ENCODE results near the gene OR2Z1. TPM values are rescaled to one million over a fixed set of nuclear protein-coding genes. Genes with fewer than 3 reads are reported as not detected.
A peak's percentile ranks its signal among the peaks of the same experiment; 100 is the strongest.

Gene OR2Z1
- total RNA-seq (2016; rRNA removed; fragmentation: Illumina TruSeq; extraction: Trizol) (not detected in 2 replicates), polyA plus RNA-seq (2011; rRNA removed) (not detected in 2 replicates), polyA minus RNA-seq (2011; rRNA and poly(A)+ RNA removed; ENCODE audit: low replicate concordance) (not detected in 2 replicates), Bru-seq, nascent RNA (not detected), BruChase-seq, experiment 1, labeled RNA remaining after a 6-hour chase (not detected), BruChase-seq, experiment 2, labeled RNA remaining after a 2-hour chase (percentile 8 among the genes with signal in this experiment)
- not detected in 2 replicates for total RNA-seq (2016; cell fraction: cytosol; rRNA removed; fragmentation: Illumina TruSeq; extraction: Trizol; ENCODE audit: low read depth)
- not detected in 2 replicates for total RNA-seq (2016; cell fraction: insoluble cytoplasmic fraction; rRNA removed; fragmentation: Illumina TruSeq; extraction: Trizol)
- total RNA-seq (2016; cell fraction: membrane; rRNA removed; fragmentation: Illumina TruSeq; extraction: Trizol): not detected in 2 replicates
- not detected in 2 replicates for total RNA-seq (2016; cell fraction: nucleus; rRNA removed; fragmentation: Illumina TruSeq; extraction: Trizol)
- not detected in 2 replicates for polyA plus RNA-seq (2011; cell fraction: cytosol; rRNA removed)
- polyA plus RNA-seq (2011; cell fraction: nucleus; rRNA removed): not detected in 2 replicates
- polyA plus RNA-seq (2012): not detected in 2 replicates
- not detected in 2 replicates for polyA plus RNA-seq (2016; cell fraction: cytosol; fragmentation: Illumina TruSeq; extraction: Trizol; ENCODE audit: low read depth)
- polyA plus RNA-seq (2016; cell fraction: insoluble cytoplasmic fraction; fragmentation: Illumina TruSeq; extraction: Trizol; ENCODE audit: low read depth): not detected in 2 replicates
- not detected in 2 replicates for polyA plus RNA-seq (2016; cell fraction: membrane; fragmentation: Illumina TruSeq; extraction: Trizol; ENCODE audit: low read depth)
- not detected in 2 replicates for polyA plus RNA-seq (2016; cell fraction: nucleus; fragmentation: Illumina TruSeq; extraction: Trizol; ENCODE audit: insufficient read depth, low read depth)
- polyA minus RNA-seq (2011; cell fraction: cytosol; rRNA and poly(A)+ RNA removed): not detected in 2 replicates
- polyA minus RNA-seq (2011; cell fraction: nucleus; rRNA and poly(A)+ RNA removed): not detected in 2 replicates
- long read RNA-seq, experiment 1: 0 reads
- long read RNA-seq, experiment 2: 0 reads

DNA sequence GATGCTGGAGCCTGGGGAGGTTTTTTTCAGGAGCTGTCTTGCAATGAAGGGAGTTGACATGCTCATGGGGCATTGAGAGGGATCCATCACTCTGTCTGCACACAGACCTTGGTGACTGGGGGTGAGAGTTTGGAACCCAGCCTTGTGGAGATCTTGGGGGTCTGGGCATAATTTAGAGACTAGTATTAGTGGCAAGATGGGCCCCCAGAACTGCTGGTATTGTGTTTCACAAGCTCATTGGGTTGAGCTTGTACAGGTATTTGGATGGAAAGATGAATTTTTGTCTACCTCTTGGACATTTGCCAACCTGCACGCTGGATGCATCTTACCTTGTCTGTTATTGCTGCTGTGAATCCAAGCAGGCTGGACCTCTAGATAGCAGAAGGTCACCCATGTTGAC is at the start of gene OR2Z1:
OR2Z1 (plus strand) TSS at position 301 of the 400 bp plus-strand sequence. CDS start 9,395 bp downstream, outside the sequence.
- Histone ChIP-seq H4K20me1 (ENCODE audit: insufficient read depth, low read length) (no peaks in the 10 kb centered on the region), H3K27me3 (ENCODE audit: control insufficient read depth in 1 of 2, insufficient read depth in 2 of 2, low read length in 2 of 2) (no peaks in the 10 kb centered on the region; a peak in 1 of 5 replicates), H3K4me1 (ENCODE audit: insufficient read depth, low read length) (no peaks in the 10 kb centered on the region), H3K4me3 (replicated peaks in 1 of 3; ENCODE audit: insufficient read depth in 1 of 3, low read depth in 2 of 3, low read length in 3 of 3) (no peak within 1 kb of the TSS), H3K36me3 (replicated peaks in 1 of 2; ENCODE audit: control insufficient read depth in 1 of 2, insufficient read depth in 2 of 2, low read length in 2 of 2) (no peaks in the 10 kb centered on the region), H3K9ac (ENCODE audit: insufficient read depth, low read depth, low read length) (no peak within 1 kb of the TSS), H3K79me2 (ENCODE audit: insufficient read depth, low read length) (no peaks in the 10 kb centered on the region), H3K27ac (ENCODE audit: extremely low read length, insufficient read depth, low read length) (no peak within 1 kb of the TSS), H3K9me3 (ENCODE audit: low read length) (peaks cover 6% of the 10 kb centered on the region; the same call in 1 of the 2 replicates), H2AFZ (ENCODE audit: low read length) (no peak within 1 kb of the TSS), H3K4me2 (ENCODE audit: low read depth, low read length) (no peak within 1 kb of the TSS)
- ChIA-PET CTCF (ENCODE audit: low intra/inter-chr PET ratio, low total read pairs) (no interaction called here), POLR2A (no interaction called here)
- TF ChIP-seq KAT7 (CRISPR knock-in tag; IDR thresholded peaks at IDR 0.05; ENCODE audit: borderline replicate concordance): no peak
- no TSS peak for BruUV-seq (replicated peaks)
- WGBS (ENCODE audit: low lambda C conversion rate): 0% methylated on average over 1 of the region's 1 CpG
- no peak for DNase-seq (ENCODE audit: low spot score)
- no peak for ATAC-seq
- intact Hi-C loops (cut with micrococcal nuclease; ENCODE audit: unreplicated experiment) (no loop called here), in situ Hi-C loops (cut with HindIII; ENCODE audit: extremely low pct_ligation_motif_present, low pct_unique_long_range_greater_than_20kb) (no loop called here)
- no peak for FAIRE-seq

GRCh38 chr19:8673276-8673891 is 48.0 kb upstream of the OR2Z1 start:
- intact Hi-C loops (cut with micrococcal nuclease; ENCODE audit: unreplicated experiment) (no loop called here), in situ Hi-C loops (cut with HindIII; ENCODE audit: extremely low pct_ligation_motif_present, low pct_unique_long_range_greater_than_20kb) (loop anchor here (25.0 kb wide), 1 partner anchor 414 kb away; the partner anchor contains the start of gene OR1M1)
- 7% methylated on average over 5 of the region's 6 CpGs for WGBS (ENCODE audit: low lambda C conversion rate)
- POLR2A ChIA-PET: no interaction called here
- H3K36me3 ChIP-seq (replicated peaks in 1 of 2; ENCODE audit: control insufficient read depth in 1 of 2, insufficient read depth in 2 of 2, low read length in 2 of 2): no peaks in the 10 kb centered on the region
- no peak overlapping the region for H3K27ac ChIP-seq (ENCODE audit: extremely low read length, insufficient read depth, low read length)
- CTCF ChIA-PET (ENCODE audit: low intra/inter-chr PET ratio, low total read pairs): no interaction called here
- FAIRE-seq (no peak), ATAC-seq (no peak), DNase-seq (ENCODE audit: low spot score) (no peak)
- H4K20me1 ChIP-seq (ENCODE audit: insufficient read depth, low read length): no peaks in the 10 kb centered on the region
- no TSS peak for BruUV-seq (replicated peaks)
- H3K4me2 ChIP-seq (ENCODE audit: low read depth, low read length): no peak overlapping the region
- H3K4me1 ChIP-seq (ENCODE audit: insufficient read depth, low read length): no peaks in the 10 kb centered on the region
- no peaks in the 10 kb centered on the region for H3K79me2 ChIP-seq (ENCODE audit: insufficient read depth, low read length)
- TF ChIP-seq ARNT (IDR thresholded peaks at IDR 0.05): no peak
- no peak for TF ChIP-seq RXRB (CRISPR knock-in tag; IDR thresholded peaks at IDR 0.05; ENCODE audit: borderline replicate concordance)
- TF ChIP-seq THAP11 (CRISPR knock-in tag; IDR thresholded peaks at IDR 0.05): no peak
- TF ChIP-seq PHF20 (CRISPR knock-in tag; IDR thresholded peaks at IDR 0.05): no peak
- no peak for TF ChIP-seq MAF1 (CRISPR knock-in tag; IDR thresholded peaks at IDR 0.05; ENCODE audit: borderline replicate concordance)
- no peak for TF ChIP-seq ADNP (CRISPR knock-in tag; IDR thresholded peaks at IDR 0.05)
- no peak for TF ChIP-seq ZNF335 (CRISPR knock-in tag; IDR thresholded peaks at IDR 0.05)
- no peak for TF ChIP-seq ZXDC (CRISPR knock-in tag; IDR thresholded peaks at IDR 0.05)
- TF ChIP-seq ZNF7 (CRISPR knock-in tag; IDR thresholded peaks at IDR 0.05): no peak
- no peak overlapping the region for H3K4me3 ChIP-seq (replicated peaks in 1 of 3; ENCODE audit: insufficient read depth in 1 of 3, low read depth in 2 of 3, low read length in 3 of 3)
- peaks cover 7% of the 10 kb centered on the region; the same call in 1 of the 2 replicates for H3K9me3 ChIP-seq (ENCODE audit: low read length)
- H3K27me3 ChIP-seq (ENCODE audit: control insufficient read depth in 1 of 2, insufficient read depth in 2 of 2, low read length in 2 of 2): 0 out of 5 replicates have a peak, but pooled peaks cover 0 to 3% of the 10 kb centered on the region in 2 experiments
- no peak overlapping the region for H2AFZ ChIP-seq (ENCODE audit: low read length)
- H3K9ac ChIP-seq (ENCODE audit: insufficient read depth, low read depth, low read length): no peak overlapping the region
